HG02623 (cell line): ENCODE measurements around the gene FREM2.

Experiments used
- ATAC-seq: cut with Tn5 transposase; IDR thresholded peaks from one replicate; pipeline ENCODE4 v1.9.1; 2021; ENCODE audit warnings: moderate library complexity; ENCODE audit not compliant: unreplicated experiment

FREM2 gene

GRCh38 chr13:38686577-38687245 is at the start of gene FREM2:
FREM2 (plus strand) TSS chr13:38687077; CDS start chr13:38687345, 268 bp downstream.
- ATAC-seq = no peak

- ATAC-seq = no peak
These were observed 49.3 kb upstream of the FREM2 start for GRCh38 chr13:38637576-38637975.

- ATAC-seq = no peak
These were observed 45.5 kb upstream of the FREM2 start for GRCh38 chr13:38641164-38641948.

- no peak for ATAC-seq
These were observed 39.6 kb upstream of the FREM2 start for GRCh38 chr13:38647312-38647711.

GRCh38 chr13:38648912-38649311 is 38.0 kb upstream of the FREM2 start:
- ATAC-seq = no peak

- no peak for ATAC-seq
These were observed 30.2 kb upstream of the FREM2 start for GRCh38 chr13:38656699-38657098.

GRCh38 chr13:38657191-38657590 is 29.7 kb upstream of the FREM2 start:
- no peak for ATAC-seq

- ATAC-seq = no peak
These were observed 28.0 kb upstream of the FREM2 start for GRCh38 chr13:38658906-38659305.

- ATAC-seq = no peak
These were observed 25.7 kb upstream of the FREM2 start for GRCh38 chr13:38661010-38661675.

GRCh38 chr13:38662362-38662761 is 24.5 kb upstream of the FREM2 start:
- ATAC-seq = no peak

- no peak for ATAC-seq
These were observed 22.0 kb upstream of the FREM2 start for GRCh38 chr13:38664906-38665305.

GRCh38 chr13:38667526-38668109 is 19.3 kb upstream of the FREM2 start:
- ATAC-seq = no peak

- ATAC-seq = no peak
These were observed 17.5 kb upstream of the FREM2 start for GRCh38 chr13:38669234-38669964.

GRCh38 chr13:38670627-38671026 is 16.2 kb upstream of the FREM2 start:
- ATAC-seq = no peak

- no peak for ATAC-seq
These were observed 14.9 kb upstream of the FREM2 start for GRCh38 chr13:38671980-38672379.

GRCh38 chr13:38674208-38674607 is 12.7 kb upstream of the FREM2 start:
- no peak for ATAC-seq

- no peak for ATAC-seq
These were observed 6.0 kb upstream of the FREM2 start for GRCh38 chr13:38680912-38681311.

- no peak for ATAC-seq
These were observed 2.2 kb upstream of the FREM2 start for GRCh38 chr13:38684714-38685113.

- ATAC-seq = no peak
These were observed 1.4 kb upstream of the FREM2 start for GRCh38 chr13:38685431-38685830.

GRCh38 chr13:38685974-38686576 is 802 bp upstream of the FREM2 start:
- ATAC-seq = no peak
